ENCODE data around the gene CDIP1. TPM values are rescaled to one million over a fixed set of nuclear protein-coding genes. Genes with fewer than 3 reads are reported as not detected.

Gene CDIP1
- total RNA-seq, 1 donor from 2014 or later, result 27.4 TPM

- DNase-seq (ENCODE audit: extremely low read depth, low read depth, low spot score), result no peak
These were observed 22.9 kb downstream of the CDIP1 start for GRCh38 chr16:4515611-4516233.

- DNase-seq (ENCODE audit: extremely low read depth, low read depth, low spot score), result no peak
These were observed 24.0 kb downstream of the CDIP1 start for GRCh38 chr16:4514606-4515005.

GRCh38 chr16:4513881-4514280 lies 24.7 kb downstream of the CDIP1 start:
- no peak for DNase-seq (ENCODE audit: extremely low read depth, low read depth, low spot score)

- no peak for DNase-seq (ENCODE audit: extremely low read depth, low read depth, low spot score)
These were observed 25.3 kb downstream of the CDIP1 start for GRCh38 chr16:4513086-4513860.

- DNase-seq (ENCODE audit: extremely low read depth, low read depth, low spot score), result no peak
These were observed 26.1 kb downstream of the CDIP1 start for GRCh38 chr16:4512473-4512872.

GRCh38 chr16:4511441-4512082 lies 27.0 kb downstream of the CDIP1 start:
- no peak for DNase-seq (ENCODE audit: extremely low read depth, low read depth, low spot score)

- DNase-seq (ENCODE audit: extremely low read depth, low read depth, low spot score), result no peak
These were observed 27.7 kb downstream of the CDIP1 start for GRCh38 chr16:4510747-4511426.

GRCh38 chr16:4510131-4510530 lies 28.4 kb downstream of the CDIP1 start:
- no peak for DNase-seq (ENCODE audit: extremely low read depth, low read depth, low spot score)

GRCh38 chr16:4509420-4509819 lies 29.2 kb downstream of the CDIP1 start:
- DNase-seq (ENCODE audit: extremely low read depth, low read depth, low spot score), result no peak

- DNase-seq (ENCODE audit: extremely low read depth, low read depth, low spot score), result no peak
These were observed 29.8 kb downstream of the CDIP1 start for GRCh38 chr16:4508806-4509205.

- no peak for DNase-seq (ENCODE audit: extremely low read depth, low read depth, low spot score)
These were observed 30.8 kb downstream of the CDIP1 start for GRCh38 chr16:4507588-4508345.

GRCh38 chr16:4506450-4506849 lies 32.1 kb downstream of the CDIP1 start:
- no peak for DNase-seq (ENCODE audit: extremely low read depth, low read depth, low spot score)

- no peak for DNase-seq (ENCODE audit: extremely low read depth, low read depth, low spot score)
These were observed 33.0 kb downstream of the CDIP1 start for GRCh38 chr16:4505356-4506147.

GRCh38 chr16:4501071-4501478 lies 37.5 kb downstream of the CDIP1 start:
- no peak for DNase-seq (ENCODE audit: extremely low read depth, low read depth, low spot score)

- DNase-seq (ENCODE audit: extremely low read depth, low read depth, low spot score), result no peak
These were observed 38.3 kb downstream of the CDIP1 start for GRCh38 chr16:4500272-4500671.

- DNase-seq (ENCODE audit: extremely low read depth, low read depth, low spot score), result no peak
These were observed 39.4 kb downstream of the CDIP1 start for GRCh38 chr16:4499196-4499555.

GRCh38 chr16:4498546-4499195 lies 39.9 kb downstream of the CDIP1 start:
- no peak for DNase-seq (ENCODE audit: extremely low read depth, low read depth, low spot score)

GRCh38 chr16:4496305-4496704 lies 42.3 kb downstream of the CDIP1 start:
- no peak for DNase-seq (ENCODE audit: extremely low read depth, low read depth, low spot score)

GRCh38 chr16:4495766-4496165 lies 42.8 kb downstream of the CDIP1 start:
- no peak for DNase-seq (ENCODE audit: extremely low read depth, low read depth, low spot score)

All from glomerular endothelial cell (primary cell).